Heart right ventricle (tissue), 16 donors: Measurements from ENCODE around the gene CELA1. TPM values are rescaled to one million over a fixed set of nuclear protein-coding genes. Genes with fewer than 3 reads are reported as not detected.
A peak's percentile ranks its signal among the peaks of the same experiment; 100 is the strongest.

Experiments
- ATAC-seq, 8 donors: fragments of 200-7000 bp; cut with Tn5 transposase; one replicate each; pipeline ENCODE4 v1.9.1; 2020; ENCODE audit warnings: mild to moderate bottlenecking in 8 of 8, moderate library complexity in 8 of 8, moderate number of reproducible peaks in 1 of 8
- DNase-seq, 2 donors: peaks; one replicate each; pipeline ENCODE4 v3.0.0-alpha.2; 2020
- H3K27ac ChIP-seq, 10 donors: fragments of 200-600 bp; sonication (generic) in 2 of 10; one replicate each; pipeline versions ENCODE4 v1.5.0 to v1.8.0; 2020 to 2022; ENCODE audit warnings: mild to moderate bottlenecking in 3 of 10
- H3K27me3 ChIP-seq, 7 donors: fragments of 200-600 bp; one replicate each; pipeline ENCODE4 v1.8.0; 2021 to 2022; ENCODE audit warnings: mild to moderate bottlenecking in 2 of 7
- H3K36me3 ChIP-seq, 9 donors: fragments of 200-600 bp; sonication (generic) in 1 of 9; one replicate each; pipeline versions ENCODE4 v1.5.0 to v1.8.0; 2020 to 2022; ENCODE audit warnings: mild to moderate bottlenecking in 2 of 9
- H3K4me1 ChIP-seq, 9 donors: fragments of 200-600 bp; sonication (generic) in 1 of 9; one replicate each; pipeline versions ENCODE4 v1.5.0 to v1.8.0; 2020 to 2022; ENCODE audit warnings: mild to moderate bottlenecking in 4 of 9
- H3K4me3 ChIP-seq, 10 donors: fragments of 200-600 bp; sonication (generic) in 2 of 10; one replicate each; pipeline versions ENCODE4 v1.5.0 to v1.8.0; 2020 to 2022; ENCODE audit warnings: mild to moderate bottlenecking in 7 of 10, moderate library complexity in 2 of 10
- H3K9me3 ChIP-seq, 11 donors: fragments of 200-600 bp in 10 of 11; sonication (generic) in 2 of 11; one replicate each; pipeline versions ENCODE4 v1.5.0 to v1.8.0; 2013 to 2022; ENCODE audit warnings: mild to moderate bottlenecking in 2 of 11, control low read depth in 1 of 11, moderate library complexity in 1 of 11
- CTCF ChIP-seq, 9 donors: fragments of 200-600 bp; sonication (generic) in 2 of 9; IDR thresholded peaks; one replicate each; pipeline versions ENCODE4 v1.5.0 to v1.8.0; 2021 to 2022; ENCODE audit warnings: antibody characterized with exemption in 9 of 9, mild to moderate bottlenecking in 5 of 9, moderate library complexity in 1 of 9
- WGBS, 2 donors: extraction: QIAGEN DNeasy Blood & Tissue Kit; methylation state at CpG; one replicate each; pipeline ENCODE4 v1.1.7; 2013; ENCODE audit warnings: inconsistent platforms in 1 of 2; 5-methylcytosine and 5-hydroxymethylcytosine counted together
- intact Hi-C, 10 donors: fragments of 100-400 bp; cut with DNase I; formaldehyde crosslinking; loops; one replicate each; pipeline versions ENCODE4 v1.11.1 to v1.14.2; 2022
- polyA plus RNA-seq, 2 donors: library from polyadenylated mRNA; stranded (reverse); fragments of 200-250 nt; gene quantifications; one replicate each; pipeline ENCODE4 v1.2.3, GENCODE V29; 2013
- total RNA-seq, 10 donors: library from RNA; stranded (reverse); fragmentation: NEBNext Ultra II Directional in 3 of 10; extraction: Animal tissue kit (Norgen Biotek cat#: 25700) in 3 of 10; gene quantifications; one replicate each; pipeline versions ENCODE4 v1.2.1 to v1.2.4, GENCODE V29; 2021 to 2023
- donor health status: Arrhythmogenic right ventricular cardiomyopathy.
- donor health status: ischemic (EF 13 %, LVEDD 7.1; RV severe dilation, severe dysfunction).
- donor health status: healthy with polysubstance abuse.
- donor health status: DM: no; HTN: yes; CAD: no.
- donor health status: DM: no; HTN: no; CAD: no.
- donor health status: ischemic (EF 25% LVEDD 6.9; RV normal size, moderate dysfunction).
- donor health status: ischemic (EF 25% LVEDD 5.7; RV mildly dilated, moderate dysfunction).
- donor health status: healthy.
- donor health status: DM: yes; HTN: yes; CAD: no.
- donor health status: Ischemic cardiomyopathy.
- donor health status: ischemic (EF 35%, LVEDD 5.7; RV mildly dilated, moderate dysfunction).
- donor health status: nonischemic (EF 11% LVEDD 7.7; RV severe dilation, severe dysfunction).
- donor health status: DM: yes; HTN: yes; CAD: no.
- donor health status: PGD.
- donor health status: ischemic (EF 29% LVEDD 5.4; RV normal size, mild dysfunction).
- donor health status: nonischemic (EF 23%, LVEDD 6.1; RV moderate dilation, normal function).

Gene CELA1
- total and polyA plus RNA-seq, 12 donors = not detected

DNA sequence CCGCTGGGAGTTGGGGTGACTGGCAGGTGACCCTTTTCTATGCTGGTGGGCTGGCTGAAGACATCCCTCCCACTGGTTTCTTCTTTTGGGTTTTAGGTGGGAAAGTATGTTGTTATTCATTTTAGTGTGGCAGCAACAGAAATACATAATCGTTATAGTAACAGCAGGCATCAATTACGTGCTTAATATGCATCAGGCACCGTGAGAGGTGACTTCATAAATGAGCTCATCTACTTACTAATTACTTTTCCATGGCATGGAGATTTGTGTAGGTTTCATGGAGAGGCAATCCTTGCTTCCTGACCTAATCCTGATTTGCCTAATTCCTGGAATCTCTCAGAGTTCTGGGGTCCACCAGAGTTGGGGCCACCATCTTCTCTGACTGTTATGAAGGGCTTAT lies 13.4 kb upstream of the CELA1 start:
- no peak for TF ChIP-seq CTCF (IDR thresholded peaks at IDR 0.05)
- intact Hi-C loops = no loop called here
- Histone ChIP-seq H3K9me3 (no peaks in the 10 kb centered on the region), H3K27me3 (peaks cover 0 to 4% (median 0%) of the 10 kb centered on the region in 7 donors), H3K27ac (no peak overlapping the region), H3K4me3 (no peak overlapping the region), H3K4me1 (peaks cover 0 to 5% (median 0%) of the 10 kb centered on the region in 9 donors), H3K36me3 (peaks cover 0 to 7% (median 0%) of the 10 kb centered on the region in 9 donors)
- WGBS, 2 donors = 83 to 84% methylated on average over 4 of the region's 4 CpGs
- ATAC-seq = no peak
- no peak for DNase-seq

GRCh38 chr12:51358496-51358895 lies 12.0 kb upstream of the CELA1 start:
- peaks cover 0 to 4% (median 0%) of the 10 kb centered on the region in 7 donors for H3K27me3 ChIP-seq
- peaks cover 0 to 5% (median 0%) of the 10 kb centered on the region in 9 donors for H3K4me1 ChIP-seq
- H3K4me3 ChIP-seq = no peak overlapping the region
- peaks cover 0 to 7% (median 0%) of the 10 kb centered on the region in 9 donors for H3K36me3 ChIP-seq
- 94 to 97% methylated on average over 8 of the region's 8 CpGs for WGBS, 2 donors
- H3K9me3 ChIP-seq = no peaks in the 10 kb centered on the region
- intact Hi-C loops = no loop called here
- H3K27ac ChIP-seq = no peak overlapping the region
- ATAC-seq = no peak
- TF ChIP-seq CTCF (IDR thresholded peaks at IDR 0.05) = no peak
- no peak for DNase-seq

DNA sequence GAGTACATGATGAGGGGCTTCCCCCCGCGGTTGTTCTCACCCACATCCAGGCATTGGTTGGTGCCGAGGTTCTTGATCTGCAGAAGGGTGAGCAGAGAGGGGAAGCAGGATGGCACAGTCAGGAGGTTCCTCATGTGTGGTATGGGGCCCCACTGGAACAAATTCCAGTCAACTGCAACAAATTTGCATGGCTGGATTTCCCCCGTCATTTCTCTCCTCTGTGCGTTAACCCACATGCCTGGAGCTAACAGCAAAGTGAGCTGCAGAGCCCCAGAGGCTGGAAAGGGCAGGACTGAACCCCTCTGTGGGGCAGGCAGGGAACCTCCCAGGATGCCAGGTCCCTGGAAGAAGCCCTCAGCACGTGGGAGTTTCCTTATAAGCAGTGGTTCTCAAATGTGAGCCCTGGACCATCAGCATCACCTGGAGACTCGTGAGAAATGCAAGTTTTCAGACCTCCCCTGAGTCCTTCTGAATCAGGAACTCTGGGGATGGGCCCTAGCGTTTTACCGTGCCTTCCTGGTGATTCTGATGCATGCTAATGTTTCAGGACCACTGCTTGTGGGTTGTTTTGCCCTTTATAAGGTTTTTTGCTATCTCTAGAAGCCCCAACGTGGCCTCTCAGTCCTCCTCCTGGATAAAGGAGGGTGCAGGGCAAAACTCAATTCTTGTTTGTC lies 11.0 kb upstream of the CELA1 start:
- Histone ChIP-seq H3K4me1 (peaks cover 0 to 5% (median 0%) of the 10 kb centered on the region in 9 donors), H3K4me3 (no peak overlapping the region), H3K36me3 (peaks cover 0 to 7% (median 0%) of the 10 kb centered on the region in 9 donors), H3K27ac (no peak overlapping the region), H3K9me3 (no peaks in the 10 kb centered on the region), H3K27me3 (peaks cover 0 to 4% (median 0%) of the 10 kb centered on the region in 7 donors)
- ATAC-seq (no peak), DNase-seq (no peak)
- intact Hi-C loops = no loop called here
- TF ChIP-seq CTCF (IDR thresholded peaks at IDR 0.05) = no peak
- WGBS, 2 donors = 84 to 85% methylated on average over 10 of the region's 10 CpGs

DNA sequence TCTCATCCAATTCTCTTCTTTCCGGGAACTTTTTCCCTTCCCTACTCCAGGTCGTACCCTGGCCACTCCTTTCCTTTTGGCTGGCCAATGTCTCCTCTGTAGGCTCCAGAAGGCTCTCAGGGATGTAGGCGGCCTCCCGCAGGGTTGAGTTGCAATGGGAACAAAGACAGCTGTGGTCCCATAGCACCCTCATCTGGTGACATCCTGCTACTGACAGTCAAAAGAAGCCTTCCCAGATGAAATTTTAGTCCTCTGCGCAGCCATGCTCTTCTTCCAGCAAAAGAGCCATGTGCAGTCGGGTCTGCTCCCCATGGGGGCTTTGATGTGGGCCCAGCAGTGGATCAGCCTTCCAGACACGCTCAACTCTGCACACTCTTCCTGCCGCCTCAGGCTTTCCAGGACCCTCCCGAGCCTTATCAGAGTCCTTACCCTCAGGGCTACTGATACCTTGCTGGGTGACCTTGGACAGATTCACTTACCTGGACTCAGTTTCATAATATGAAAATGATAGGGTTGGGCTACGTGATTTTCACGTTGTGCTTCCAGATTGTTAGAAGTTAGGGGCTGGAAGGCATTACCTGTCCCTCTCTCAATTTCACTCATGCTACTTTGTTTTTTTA lies 5.5 kb upstream of the CELA1 start:
- DNase-seq (peak in 1 of 2 donors; percentile 17), ATAC-seq (peak in 7 of 8 donors; percentile 39 to 66 (median 54))
- H3K9me3 ChIP-seq = no peaks in the 10 kb centered on the region
- TF ChIP-seq CTCF (IDR thresholded peaks at IDR 0.05) = peak; percentile 33 to 63 (median 54)
- H3K27me3 ChIP-seq = no peaks in the 10 kb centered on the region
- WGBS, 2 donors = 32 to 35% methylated on average over 11 of the region's 11 CpGs
- H3K4me3 ChIP-seq = no peak overlapping the region
- intact Hi-C loops = no loop called here
- peaks cover 0 to under 1% (median 0%) of the 10 kb centered on the region in 9 donors for H3K36me3 ChIP-seq
- H3K4me1 ChIP-seq = peaks cover 0 to 3% (median 0%) of the 10 kb centered on the region in 9 donors
- H3K27ac ChIP-seq = no peak overlapping the region
